GM12878 (cell line): ENCODE results near the gene DALRD3. TPM values are rescaled to one million over a fixed set of nuclear protein-coding genes. Genes with fewer than 3 reads are reported as not detected.

Source experiments
- CBX3 ChIP-seq: fragments of 200-600 bp; sonication (generic); IDR thresholded peaks from 2 replicates; pipeline ENCODE4 v1.6.1; 2016; ENCODE audit warnings: low read depth, borderline replicate concordance
- CBX5 ChIP-seq: sonication (generic); IDR thresholded peaks from 2 replicates; pipeline ENCODE4 v1.6.1; 2016; ENCODE audit warnings: low read depth, moderate library complexity, mild to moderate bottlenecking, inconsistent platforms
- CEBPB ChIP-seq, 2 experiments: fragments of 150-350 bp in 1 of 2; IDR thresholded peaks; 2 replicates each; pipeline ENCODE4 v1.6.1; 2012 to 2014; ENCODE audit warnings: low read depth in 2 of 2, low read length in 2 of 2, borderline replicate concordance in 1 of 2, inconsistent platforms in 1 of 2
- CHD1 ChIP-seq: IDR thresholded peaks from 2 replicates; pipeline ENCODE4 v1.6.1; 2012; ENCODE audit warnings: low read depth, low read length, improper control_type of control experiment
- FOXM1 ChIP-seq: IDR thresholded peaks from 2 replicates; pipeline ENCODE4 v1.6.1; 2012; ENCODE audit warnings: low read depth, mild to moderate bottlenecking, inconsistent platforms, low read length, moderate library complexity
- JUND ChIP-seq: IDR thresholded peaks from 2 replicates; pipeline ENCODE4 v1.6.1; 2012; ENCODE audit warnings: low read depth, mild to moderate bottlenecking, low read length, improper control_type of control experiment, moderate library complexity
- KDM1A ChIP-seq: fragments of 200-600 bp; sonication (generic); IDR thresholded peaks from 2 replicates; pipeline ENCODE4 v1.6.1; 2016; ENCODE audit warnings: borderline replicate concordance
- MEF2A ChIP-seq: IDR thresholded peaks from 2 replicates; pipeline ENCODE4 v1.6.1; 2011; ENCODE audit warnings: low read depth, mild to moderate bottlenecking, low read length, moderate library complexity; ENCODE audit not compliant: insufficient read depth
- NFYB ChIP-seq: IDR thresholded peaks from 2 replicates; pipeline ENCODE4 v1.6.1; 2011; ENCODE audit warnings: low read depth, mild to moderate bottlenecking, low read length, improper control_type of control experiment, moderate library complexity; ENCODE audit not compliant: insufficient read depth
- NR2C1 ChIP-seq: fragments of 450-650 bp; IDR thresholded peaks from 2 replicates; pipeline ENCODE4 v1.6.1; 2017; ENCODE audit warnings: antibody characterized with exemption, mild to moderate bottlenecking, moderate library complexity
- SIN3A ChIP-seq: IDR thresholded peaks from 2 replicates; pipeline ENCODE4 v1.6.1; 2012; ENCODE audit warnings: low read depth, low read length, improper control_type of control experiment
- SMAD1 ChIP-seq: fragments of 450-650 bp; IDR thresholded peaks from 2 replicates; pipeline ENCODE4 v1.6.1; 2018; ENCODE audit warnings: mild to moderate bottlenecking, low read depth; ENCODE audit not compliant: partially characterized antibody
- SMARCA5 ChIP-seq: fragments of 450-650 bp; IDR thresholded peaks from 2 replicates; pipeline ENCODE4 v1.6.1; 2017; ENCODE audit warnings: mild to moderate bottlenecking
- SREBF2 ChIP-seq: IDR thresholded peaks from 2 replicates; pipeline ENCODE4 v1.6.1; 2012; ENCODE audit warnings: mild to moderate bottlenecking, low read length
- SUZ12 ChIP-seq: fragments of 200-600 bp; sonication (generic); IDR thresholded peaks from one replicate; pipeline ENCODE4 v1.6.1; 2018; ENCODE audit warnings: antibody characterized with exemption, mild to moderate bottlenecking; ENCODE audit not compliant: unreplicated experiment
- WRNIP1 ChIP-seq: IDR thresholded peaks from 2 replicates; pipeline ENCODE4 v1.6.1; 2011; ENCODE audit warnings: low read depth, low read length, improper control_type of control experiment, borderline replicate concordance
- ZNF274 ChIP-seq: IDR thresholded peaks from one replicate; pipeline ENCODE4 v1.8.0; 2011; ENCODE audit not compliant: insufficient read length, insufficient read depth
- ZNF384 ChIP-seq: IDR thresholded peaks from 2 replicates; pipeline ENCODE4 v1.6.1; 2012; ENCODE audit warnings: low read depth, mild to moderate bottlenecking, low read length, improper control_type of control experiment, borderline replicate concordance
- ZSCAN29 ChIP-seq: fragments of 450-650 bp; IDR thresholded peaks from 2 replicates; pipeline ENCODE4 v1.6.1; 2017; ENCODE audit warnings: mild to moderate bottlenecking, moderate library complexity
- polyA plus RNA-seq, 11 experiments: library from polyadenylated mRNA; depleted of rRNA in 4 of 11; unstranded in 6 of 11; stranded (reverse) in 5 of 11; fragments of >200 nt; fragmentation: Nextera tagmentation in 4 of 11; fragmentation: Illumina TruSeq in 1 of 11; extraction: Ambion mirVana in 4 of 11; extraction: Trizol in 1 of 11; gene quantifications; 1 replicate in 1 of 11; 2 replicates in 10 of 11; pipeline versions ENCODE4 v1.2.1 to v1.2.3, GENCODE V29; 2011 to 2016; ENCODE audit warnings: inconsistent platforms in 2 of 11, missing spikeins in 2 of 11, low read depth in 1 of 11
- total RNA-seq, 4 experiments: library from RNA; depleted of rRNA in 3 of 4; stranded (reverse); fragments of >200 nt in 3 of 4; fragmentation: Illumina TruSeq in 1 of 4; extraction: Trizol in 1 of 4; gene quantifications; 2 replicates each; pipeline versions ENCODE4 v1.2.1 to v1.2.3, GENCODE V29; 2013 to 2021
- TF ChIP-seq, protein P1 (sequence below): IDR thresholded peaks from 2 replicates; pipeline ENCODE4 v1.6.1; 2012; ENCODE audit warnings: low read depth, low read length, improper control_type of control experiment
- TF ChIP-seq, protein P2 (sequence below): IDR thresholded peaks from 2 replicates; pipeline ENCODE4 v1.6.1; 2012; ENCODE audit warnings: improper control_type of control experiment, low read depth, low read length; ENCODE audit not compliant: insufficient replicate concordance
- TF ChIP-seq, protein P3 (sequence below): fragments of 450-650 bp; conservative IDR thresholded peaks from 2 replicates; pipeline ENCODE4 v1.6.1; 2017; ENCODE audit warnings: mild to moderate bottlenecking, moderate library complexity

DALRD3 gene
- total and polyA plus RNA-seq, 10 of the 15 experiments (the other 5 are each of a cell fraction or from before 2014, with no cell fraction given), result 10.1 to 28.2 (median 21.6) TPM

DNA sequence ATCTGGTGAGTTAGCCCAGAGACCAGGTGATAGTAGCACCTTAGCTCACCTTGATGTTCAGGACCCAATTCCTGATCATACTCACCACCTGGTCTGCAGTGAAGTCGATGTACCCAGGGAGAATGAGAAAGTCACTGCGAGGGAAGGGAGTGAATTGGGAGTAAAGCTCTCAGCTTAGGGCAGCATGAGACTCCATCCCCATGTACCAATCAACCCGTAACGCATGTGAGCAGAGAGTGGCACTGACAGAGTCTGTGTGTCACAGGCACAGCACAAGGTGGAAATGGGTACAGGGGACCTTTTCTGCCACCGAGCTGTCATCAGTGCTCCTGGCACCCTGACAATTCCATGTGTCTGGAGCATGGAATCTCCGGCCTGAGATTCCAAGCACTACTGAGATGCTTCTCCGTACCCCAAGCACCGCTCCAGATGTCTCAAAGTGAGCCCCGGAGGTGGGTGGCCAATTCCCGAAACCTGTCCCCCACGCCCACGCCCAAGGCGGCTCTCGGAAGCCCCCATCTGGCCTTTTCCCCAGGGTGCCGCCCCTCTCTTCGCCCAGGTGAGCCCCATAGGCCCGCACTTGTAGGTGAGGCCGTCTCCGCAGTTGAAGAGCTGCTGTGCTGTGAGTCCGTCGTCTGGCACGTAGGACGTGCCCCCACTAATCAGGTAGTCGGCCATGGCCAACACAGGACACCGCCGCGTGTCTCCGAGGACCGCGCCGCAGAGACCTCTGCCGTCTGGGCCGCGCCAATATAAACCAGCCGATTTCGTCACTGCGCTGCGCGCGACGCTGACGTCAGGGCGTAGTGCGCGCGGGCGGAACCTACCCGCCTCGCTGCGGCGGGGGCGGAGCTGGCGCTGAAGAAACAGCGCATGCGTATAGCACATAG, 10.5 kb upstream of the DALRD3 start, which contains the start of gene IMPDH2 (continued):
- TF ChIP-seq NFYB, result no peak
- TF ChIP-seq CBX3, result no peak
- no peak for TF ChIP-seq ZNF274
- no peak for TF ChIP-seq KDM1A
- TF ChIP-seq SUZ12, result no peak
- TF ChIP-seq SMARCA5, result peak; percentile 22; the same call in 1 of the 2 replicates
- TF ChIP-seq MEF2A, result no peak
- no peak for TF ChIP-seq CBX5
- TF ChIP-seq CHD1, result no peak
- TF ChIP-seq SMAD1, result peak; percentile 48
- TF ChIP-seq NR2C1, result no peak
- TF ChIP-seq WRNIP1, result no peak
- peak; percentile 83; the same call in 1 of the 2 replicates for TF ChIP-seq SIN3A
- no peak for TF ChIP-seq SREBF2
- TF ChIP-seq, protein P1, sequence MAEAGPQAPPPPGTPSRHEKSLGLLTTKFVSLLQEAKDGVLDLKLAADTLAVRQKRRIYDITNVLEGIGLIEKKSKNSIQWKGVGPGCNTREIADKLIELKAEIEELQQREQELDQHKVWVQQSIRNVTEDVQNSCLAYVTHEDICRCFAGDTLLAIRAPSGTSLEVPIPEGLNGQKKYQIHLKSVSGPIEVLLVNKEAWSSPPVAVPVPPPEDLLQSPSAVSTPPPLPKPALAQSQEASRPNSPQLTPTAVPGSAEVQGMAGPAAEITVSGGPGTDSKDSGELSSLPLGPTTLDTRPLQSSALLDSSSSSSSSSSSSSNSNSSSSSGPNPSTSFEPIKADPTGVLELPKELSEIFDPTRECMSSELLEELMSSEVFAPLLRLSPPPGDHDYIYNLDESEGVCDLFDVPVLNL, result peak; percentile 47; the same call in 1 of the 2 replicates
- TF ChIP-seq ZNF384, result no peak
- TF ChIP-seq, protein P2, sequence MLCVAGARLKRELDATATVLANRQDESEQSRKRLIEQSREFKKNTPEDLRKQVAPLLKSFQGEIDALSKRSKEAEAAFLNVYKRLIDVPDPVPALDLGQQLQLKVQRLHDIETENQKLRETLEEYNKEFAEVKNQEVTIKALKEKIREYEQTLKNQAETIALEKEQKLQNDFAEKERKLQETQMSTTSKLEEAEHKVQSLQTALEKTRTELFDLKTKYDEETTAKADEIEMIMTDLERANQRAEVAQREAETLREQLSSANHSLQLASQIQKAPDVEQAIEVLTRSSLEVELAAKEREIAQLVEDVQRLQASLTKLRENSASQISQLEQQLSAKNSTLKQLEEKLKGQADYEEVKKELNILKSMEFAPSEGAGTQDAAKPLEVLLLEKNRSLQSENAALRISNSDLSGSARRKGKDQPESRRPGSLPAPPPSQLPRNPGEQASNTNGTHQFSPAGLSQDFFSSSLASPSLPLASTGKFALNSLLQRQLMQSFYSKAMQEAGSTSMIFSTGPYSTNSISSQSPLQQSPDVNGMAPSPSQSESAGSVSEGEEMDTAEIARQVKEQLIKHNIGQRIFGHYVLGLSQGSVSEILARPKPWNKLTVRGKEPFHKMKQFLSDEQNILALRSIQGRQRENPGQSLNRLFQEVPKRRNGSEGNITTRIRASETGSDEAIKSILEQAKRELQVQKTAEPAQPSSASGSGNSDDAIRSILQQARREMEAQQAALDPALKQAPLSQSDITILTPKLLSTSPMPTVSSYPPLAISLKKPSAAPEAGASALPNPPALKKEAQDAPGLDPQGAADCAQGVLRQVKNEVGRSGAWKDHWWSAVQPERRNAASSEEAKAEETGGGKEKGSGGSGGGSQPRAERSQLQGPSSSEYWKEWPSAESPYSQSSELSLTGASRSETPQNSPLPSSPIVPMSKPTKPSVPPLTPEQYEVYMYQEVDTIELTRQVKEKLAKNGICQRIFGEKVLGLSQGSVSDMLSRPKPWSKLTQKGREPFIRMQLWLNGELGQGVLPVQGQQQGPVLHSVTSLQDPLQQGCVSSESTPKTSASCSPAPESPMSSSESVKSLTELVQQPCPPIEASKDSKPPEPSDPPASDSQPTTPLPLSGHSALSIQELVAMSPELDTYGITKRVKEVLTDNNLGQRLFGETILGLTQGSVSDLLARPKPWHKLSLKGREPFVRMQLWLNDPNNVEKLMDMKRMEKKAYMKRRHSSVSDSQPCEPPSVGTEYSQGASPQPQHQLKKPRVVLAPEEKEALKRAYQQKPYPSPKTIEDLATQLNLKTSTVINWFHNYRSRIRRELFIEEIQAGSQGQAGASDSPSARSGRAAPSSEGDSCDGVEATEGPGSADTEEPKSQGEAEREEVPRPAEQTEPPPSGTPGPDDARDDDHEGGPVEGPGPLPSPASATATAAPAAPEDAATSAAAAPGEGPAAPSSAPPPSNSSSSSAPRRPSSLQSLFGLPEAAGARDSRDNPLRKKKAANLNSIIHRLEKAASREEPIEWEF, result no peak
- TF ChIP-seq JUND, result no peak
- peak in 1 of 2 experiments; percentile 59; a peak in 1 of 4 replicates for TF ChIP-seq CEBPB (IDR thresholded peaks at IDR 0.05; ENCODE audit: borderline replicate concordance in 1 of 2, low read depth in 2 of 2, low read length in 2 of 2)
- TF ChIP-seq, protein P3, sequence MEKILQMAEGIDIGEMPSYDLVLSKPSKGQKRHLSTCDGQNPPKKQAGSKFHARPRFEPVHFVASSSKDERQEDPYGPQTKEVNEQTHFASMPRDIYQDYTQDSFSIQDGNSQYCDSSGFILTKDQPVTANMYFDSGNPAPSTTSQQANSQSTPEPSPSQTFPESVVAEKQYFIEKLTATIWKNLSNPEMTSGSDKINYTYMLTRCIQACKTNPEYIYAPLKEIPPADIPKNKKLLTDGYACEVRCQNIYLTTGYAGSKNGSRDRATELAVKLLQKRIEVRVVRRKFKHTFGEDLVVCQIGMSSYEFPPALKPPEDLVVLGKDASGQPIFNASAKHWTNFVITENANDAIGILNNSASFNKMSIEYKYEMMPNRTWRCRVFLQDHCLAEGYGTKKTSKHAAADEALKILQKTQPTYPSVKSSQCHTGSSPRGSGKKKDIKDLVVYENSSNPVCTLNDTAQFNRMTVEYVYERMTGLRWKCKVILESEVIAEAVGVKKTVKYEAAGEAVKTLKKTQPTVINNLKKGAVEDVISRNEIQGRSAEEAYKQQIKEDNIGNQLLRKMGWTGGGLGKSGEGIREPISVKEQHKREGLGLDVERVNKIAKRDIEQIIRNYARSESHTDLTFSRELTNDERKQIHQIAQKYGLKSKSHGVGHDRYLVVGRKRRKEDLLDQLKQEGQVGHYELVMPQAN, result peak; percentile 87
- no peak for TF ChIP-seq FOXM1
- no peak for TF ChIP-seq ZSCAN29
